Measurements from ENCODE around the gene ASTN2.

GRCh38 chr9:117355542-117355941 is 59.3 kb downstream of the ASTN2 start:
- TF ChIP-seq CTCF (IDR thresholded peaks at IDR 0.05) (no peak), POLR2AphosphoS5 (IDR thresholded peaks at IDR 0.05) (no peak), POLR2A (IDR thresholded peaks at IDR 0.05) (no peak), EP300 (IDR thresholded peaks at IDR 0.05) (no peak)

Data from sigmoid colon (tissue), 4 donors.